GM18951 (cell line): Measurements from ENCODE around the gene EPHB3.
"Not testable (repeated sequence)": the region's sequence is repeated elsewhere in the genome, so short reads cannot be mapped to it uniquely, and the experiment has no call there.

Source experiments
- POLR2A ChIP-seq: IDR thresholded peaks from 4 replicates; pipeline ENCODE4 v1.6.1; 2011; ENCODE audit warnings: mild to moderate bottlenecking; ENCODE audit not compliant: insufficient read length, insufficient read depth; ENCODE audit errors: extremely low read depth
- in situ Hi-C: fragments of 300-500 bp; cut with MboI; formaldehyde crosslinking; loops from one replicate; pipeline ENCODE4 v1.12.0; 2022; ENCODE audit warnings: low sequenced_read_pairs, mixed read lengths, inconsistent platforms; ENCODE audit not compliant: unreplicated experiment

The EPHB3 gene

GRCh38 chr3:184609476-184610244, 48.1 kb downstream of the EPHB3 start:
- TF ChIP-seq POLR2A = no peak
- in situ Hi-C loops = no loop called here

- TF ChIP-seq POLR2A = no peak
Measured at GRCh38 chr3:184610245-184610871, 48.8 kb downstream of the EPHB3 start.

GRCh38 chr3:184611607-184612281, 50.2 kb downstream of the EPHB3 start:
- in situ Hi-C loops = no loop called here
- TF ChIP-seq POLR2A = no peak

More at GRCh38 chr3:184610245-184610871, 48.8 kb downstream of the EPHB3 start:
- in situ Hi-C loops = no loop called here

DNA sequence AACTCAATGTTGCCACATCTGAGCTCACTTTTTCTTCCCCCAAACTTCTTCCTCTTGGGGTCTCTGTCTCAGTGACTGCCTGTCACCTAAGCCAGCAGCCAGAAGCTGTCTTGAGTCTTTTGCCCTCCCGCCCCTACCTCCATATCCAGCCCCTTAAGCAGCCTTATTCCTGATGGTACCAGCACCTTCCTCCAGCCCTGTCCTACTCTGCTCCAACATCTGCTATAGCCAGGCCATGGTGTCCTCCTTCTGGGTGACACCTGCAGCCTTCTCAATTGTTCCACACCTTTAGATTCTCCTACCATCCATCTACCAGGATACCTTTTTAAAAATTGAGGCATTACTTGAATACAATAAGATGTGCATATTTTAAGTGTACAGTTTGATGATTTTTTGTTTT, 53.8 kb downstream of the EPHB3 start:
- in situ Hi-C loops = no loop called here
- TF ChIP-seq POLR2A = no peak

GRCh38 chr3:184616436-184616835, 54.9 kb downstream of the EPHB3 start:
- in situ Hi-C loops = no loop called here
- no peak for TF ChIP-seq POLR2A

- in situ Hi-C loops = not testable (repeated sequence)
Measured at GRCh38 chr3:184617306-184617705, 55.7 kb downstream of the EPHB3 start.

GRCh38 chr3:184618811-184619210, 57.2 kb downstream of the EPHB3 start:
- TF ChIP-seq POLR2A = no peak
- in situ Hi-C loops = no loop called here

GRCh38 chr3:184619369-184619768, 57.8 kb downstream of the EPHB3 start:
- no peak for TF ChIP-seq POLR2A
- in situ Hi-C loops = no loop called here

GRCh38 chr3:184619787-184620430, 58.3 kb downstream of the EPHB3 start:
- in situ Hi-C loops = no loop called here
- no peak for TF ChIP-seq POLR2A

GRCh38 chr3:184620475-184621119, 59.0 kb downstream of the EPHB3 start:
- TF ChIP-seq POLR2A = no peak
- in situ Hi-C loops = no loop called here

GRCh38 chr3:184622156-184622555, 60.6 kb downstream of the EPHB3 start:
- in situ Hi-C loops = not testable (repeated sequence)

DNA sequence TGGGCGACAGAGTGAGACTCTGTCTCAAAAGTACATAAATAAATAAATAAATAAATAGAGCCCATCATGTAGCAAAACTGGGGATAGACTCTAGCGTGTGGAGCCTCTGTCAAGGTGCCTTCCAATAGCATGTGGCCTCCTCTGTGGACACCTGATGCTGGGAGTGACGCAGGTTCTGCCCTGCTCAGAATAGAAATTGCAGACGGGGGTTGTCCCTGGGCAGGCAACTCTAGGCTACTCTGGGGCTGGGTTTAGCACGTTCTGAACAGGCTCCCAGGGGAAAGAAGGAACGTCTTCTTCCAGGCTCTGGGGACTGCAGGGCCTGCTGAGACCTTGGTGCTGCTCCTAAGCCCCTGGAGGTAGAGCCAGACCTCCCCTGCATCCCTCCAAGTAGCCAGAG, 65.3 kb downstream of the EPHB3 start:
- TF ChIP-seq POLR2A = no peak
- in situ Hi-C loops = no loop called here

DNA sequence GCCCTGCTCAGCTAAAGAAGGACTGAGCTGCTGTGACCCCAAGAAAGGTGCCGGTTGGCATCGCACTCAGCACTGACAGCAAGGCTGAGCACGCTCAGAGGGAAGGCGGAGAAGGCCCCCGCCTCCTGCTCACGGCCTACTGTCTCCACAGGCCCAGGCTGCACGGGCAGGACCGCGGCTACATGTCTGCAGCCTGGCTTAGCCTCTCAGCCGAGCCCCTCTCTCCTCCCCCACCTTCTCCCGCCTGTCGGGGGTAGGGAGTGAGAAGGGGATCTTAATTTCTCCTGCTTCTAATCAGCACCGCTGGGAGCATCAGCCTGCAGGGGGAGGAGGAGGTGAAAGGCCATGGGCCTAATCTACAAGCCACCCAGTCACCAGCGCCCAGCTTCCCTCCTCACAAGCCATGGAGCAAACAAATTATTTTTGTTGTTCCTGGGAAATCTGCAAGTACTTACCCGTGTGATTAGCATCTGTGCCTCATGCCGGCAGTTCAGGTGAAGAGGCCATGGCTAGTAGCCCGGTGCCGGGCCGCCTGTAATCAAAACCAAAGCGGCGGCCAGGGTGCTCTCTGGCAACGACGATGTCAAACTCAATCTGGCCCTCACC, 68.1 kb downstream of the EPHB3 start:
- no peak for TF ChIP-seq POLR2A

More for the DNA sequence above, 68.1 kb downstream of the EPHB3 start:
- in situ Hi-C loops = no loop called here
